ENCODE measurements around the gene SELENOT.

Gene SELENOT, protein sequence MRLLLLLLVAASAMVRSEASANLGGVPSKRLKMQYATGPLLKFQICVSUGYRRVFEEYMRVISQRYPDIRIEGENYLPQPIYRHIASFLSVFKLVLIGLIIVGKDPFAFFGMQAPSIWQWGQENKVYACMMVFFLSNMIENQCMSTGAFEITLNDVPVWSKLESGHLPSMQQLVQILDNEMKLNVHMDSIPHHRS

DNA sequence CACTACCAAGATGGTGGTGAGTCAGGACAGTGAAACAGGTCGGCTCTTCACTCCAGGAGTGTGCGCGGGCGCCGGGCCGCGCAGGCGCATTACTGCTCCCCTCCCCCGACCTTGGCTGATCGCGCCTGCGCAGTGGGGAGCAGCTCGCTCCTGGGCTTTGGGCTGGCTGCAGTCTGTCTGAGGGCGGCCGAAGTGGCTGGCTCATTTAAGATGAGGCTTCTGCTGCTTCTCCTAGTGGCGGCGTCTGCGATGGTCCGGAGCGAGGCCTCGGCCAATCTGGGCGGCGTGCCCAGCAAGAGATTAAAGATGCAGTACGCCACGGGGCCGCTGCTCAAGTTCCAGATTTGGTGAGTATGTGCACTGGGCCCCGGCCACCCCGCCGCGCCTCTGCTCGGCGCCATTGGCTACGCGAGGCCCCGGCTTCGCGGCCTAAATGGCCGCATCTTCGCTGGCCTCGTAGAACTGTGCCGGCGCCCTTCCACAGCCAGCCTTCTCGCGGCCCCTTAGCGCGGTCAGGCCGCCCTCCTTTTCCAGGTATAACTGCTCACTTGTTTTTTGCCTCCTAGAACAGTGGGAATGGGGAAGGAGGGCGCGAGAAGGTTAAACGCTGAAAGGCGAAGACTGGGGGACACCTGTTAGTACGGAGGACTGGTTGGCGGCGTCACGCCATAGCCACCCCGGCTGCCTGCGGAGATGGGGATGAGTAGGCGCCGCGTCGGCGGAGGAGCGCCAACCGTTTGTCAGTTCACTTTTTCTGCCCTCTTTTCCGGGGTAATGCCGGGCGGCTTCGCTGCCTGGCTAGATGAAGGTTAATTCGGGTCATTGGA lies at the start of gene SELENOT:
TSS of gene SELENOT (plus strand) at position 169 of the 827 bp plus-strand sequence. CDS start at position 211, 42 bp downstream.
- H3K4me3 ChIP-seq (ENCODE audit: low read depth, low read length): peak within 1 kb of the TSS; percentile 96
- peak; percentile 89 for DNase-seq (ENCODE audit: low read depth)
- TF ChIP-seq, protein P1, sequence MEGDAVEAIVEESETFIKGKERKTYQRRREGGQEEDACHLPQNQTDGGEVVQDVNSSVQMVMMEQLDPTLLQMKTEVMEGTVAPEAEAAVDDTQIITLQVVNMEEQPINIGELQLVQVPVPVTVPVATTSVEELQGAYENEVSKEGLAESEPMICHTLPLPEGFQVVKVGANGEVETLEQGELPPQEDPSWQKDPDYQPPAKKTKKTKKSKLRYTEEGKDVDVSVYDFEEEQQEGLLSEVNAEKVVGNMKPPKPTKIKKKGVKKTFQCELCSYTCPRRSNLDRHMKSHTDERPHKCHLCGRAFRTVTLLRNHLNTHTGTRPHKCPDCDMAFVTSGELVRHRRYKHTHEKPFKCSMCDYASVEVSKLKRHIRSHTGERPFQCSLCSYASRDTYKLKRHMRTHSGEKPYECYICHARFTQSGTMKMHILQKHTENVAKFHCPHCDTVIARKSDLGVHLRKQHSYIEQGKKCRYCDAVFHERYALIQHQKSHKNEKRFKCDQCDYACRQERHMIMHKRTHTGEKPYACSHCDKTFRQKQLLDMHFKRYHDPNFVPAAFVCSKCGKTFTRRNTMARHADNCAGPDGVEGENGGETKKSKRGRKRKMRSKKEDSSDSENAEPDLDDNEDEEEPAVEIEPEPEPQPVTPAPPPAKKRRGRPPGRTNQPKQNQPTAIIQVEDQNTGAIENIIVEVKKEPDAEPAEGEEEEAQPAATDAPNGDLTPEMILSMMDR (IDR thresholded peaks at IDR 0.05; ENCODE audit: control insufficient read depth, extremely low read depth, insufficient read depth): no peak

DNA sequence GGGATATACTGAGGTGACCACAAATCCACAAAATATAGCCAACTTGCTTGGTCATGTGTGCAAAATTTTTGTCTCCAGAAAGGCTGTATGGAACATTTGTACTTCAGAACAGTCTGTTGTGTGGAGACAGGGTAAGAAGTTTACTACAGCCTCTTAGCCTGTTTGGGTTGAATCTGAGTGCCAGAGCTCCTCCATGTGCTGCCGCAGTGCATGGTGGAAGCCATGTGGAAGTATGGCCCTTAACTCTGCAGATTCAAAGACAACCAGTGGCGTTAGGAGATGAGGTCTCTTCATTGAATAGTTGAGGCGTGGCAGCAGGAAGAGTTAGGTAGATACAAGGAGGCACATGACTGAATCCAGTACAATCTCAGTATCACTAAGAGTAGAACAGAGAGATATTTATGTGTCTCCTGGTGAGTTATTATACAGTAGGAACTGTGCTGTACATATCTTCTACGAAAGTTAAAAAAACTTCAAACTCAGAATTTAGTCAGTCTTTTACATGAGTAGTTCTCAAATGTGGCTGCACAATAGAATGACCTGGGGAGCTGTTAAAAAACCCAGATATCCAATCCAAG lies 47.2 kb upstream of the SELENOT start:
- no peak for DNase-seq (ENCODE audit: low read depth)
- TF ChIP-seq, protein P1 (IDR thresholded peaks at IDR 0.05; ENCODE audit: control insufficient read depth, extremely low read depth, insufficient read depth): no peak

DNA sequence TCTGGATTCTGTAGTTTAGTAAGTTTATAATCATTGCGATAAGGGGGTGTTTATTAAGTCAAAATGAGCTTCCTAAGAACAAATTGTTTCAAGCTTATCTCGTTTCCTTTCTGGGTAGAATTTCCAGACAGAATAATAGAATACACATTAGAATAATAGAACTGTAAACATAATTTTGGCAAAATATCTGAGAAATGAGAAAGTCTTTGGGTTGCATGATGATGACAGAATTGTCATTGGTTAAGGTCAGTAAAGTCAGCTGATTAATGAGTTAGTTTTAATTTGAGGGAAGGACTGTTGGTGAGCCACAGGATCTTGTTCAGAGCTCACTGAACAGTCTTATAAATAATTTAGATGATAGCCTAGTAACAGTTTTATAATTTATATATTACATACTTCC lies 46.3 kb upstream of the SELENOT start:
- DNase-seq (ENCODE audit: low read depth): no peak
- H3K4me3 ChIP-seq (ENCODE audit: low read depth, low read length): no peak overlapping the region
- TF ChIP-seq, protein P1 (IDR thresholded peaks at IDR 0.05; ENCODE audit: control insufficient read depth, extremely low read depth, insufficient read depth): no peak

More for the DNA sequence above, 47.2 kb upstream of the SELENOT start:
- H3K4me3 ChIP-seq (ENCODE audit: low read depth, low read length): no peak overlapping the region

DNA sequence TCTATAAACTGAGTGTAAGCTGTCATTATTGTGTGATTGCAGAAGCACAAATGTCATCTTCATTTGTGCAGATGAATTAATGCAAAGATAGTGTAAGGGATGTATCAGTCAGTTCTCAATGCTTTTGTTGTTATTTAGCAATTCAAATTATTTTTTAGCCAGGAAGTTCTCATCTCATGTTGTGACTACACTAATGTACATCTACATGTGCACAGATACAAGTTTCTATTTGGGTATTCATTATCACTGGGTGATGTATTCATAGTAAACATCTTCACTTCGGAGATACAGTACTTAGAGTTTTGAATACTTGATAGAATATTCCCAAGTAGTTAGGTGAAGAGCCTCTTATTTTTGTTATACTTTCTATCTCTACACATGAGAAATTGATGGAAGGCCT lies 45.4 kb upstream of the SELENOT start:
- DNase-seq (ENCODE audit: low read depth): no peak
- H3K4me3 ChIP-seq (ENCODE audit: low read depth, low read length): no peak overlapping the region
- TF ChIP-seq, protein P1 (IDR thresholded peaks at IDR 0.05; ENCODE audit: control insufficient read depth, extremely low read depth, insufficient read depth): no peak

DNA sequence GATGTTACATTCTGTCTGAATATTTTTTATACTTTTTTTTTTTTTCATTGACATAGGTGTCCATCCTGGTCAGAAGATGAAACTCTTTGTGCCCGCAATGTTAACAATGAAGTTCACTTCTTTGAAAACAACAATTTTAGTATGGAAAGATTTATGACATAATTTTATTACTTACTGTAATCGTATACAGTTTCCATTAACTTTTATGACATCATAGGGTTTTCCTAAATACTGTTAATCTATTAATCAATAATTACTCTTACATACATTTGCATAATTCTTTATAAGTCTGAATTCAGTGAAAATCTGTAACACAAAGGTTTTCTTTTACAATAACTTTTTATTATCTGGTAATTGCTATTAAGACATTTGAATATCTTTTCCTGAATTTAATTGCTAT lies 38.9 kb upstream of the SELENOT start:
- no peak for DNase-seq (ENCODE audit: low read depth)
- TF ChIP-seq, protein P1 (IDR thresholded peaks at IDR 0.05; ENCODE audit: control insufficient read depth, extremely low read depth, insufficient read depth): no peak
- H3K4me3 ChIP-seq (ENCODE audit: low read depth, low read length): no peak overlapping the region

DNA sequence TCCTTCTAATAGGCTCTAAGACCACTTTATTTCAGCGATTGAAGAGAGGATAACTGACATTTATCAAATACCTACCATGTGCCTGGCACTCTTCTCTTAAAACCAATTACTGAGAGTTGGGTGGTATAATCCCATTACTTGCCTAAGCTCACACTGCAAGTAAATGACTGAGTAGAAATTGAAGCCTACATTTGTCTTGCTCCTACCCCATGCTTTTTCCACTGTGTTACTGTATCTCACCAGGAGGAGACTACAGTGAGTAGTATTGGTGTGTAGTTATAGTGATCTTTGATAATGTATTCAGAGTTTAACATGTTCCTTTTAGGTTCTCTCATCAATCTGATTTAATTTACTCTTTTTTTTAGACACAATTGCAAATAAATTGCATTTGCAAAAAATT lies 35.8 kb upstream of the SELENOT start:
- TF ChIP-seq, protein P1 (IDR thresholded peaks at IDR 0.05; ENCODE audit: control insufficient read depth, extremely low read depth, insufficient read depth): no peak
- H3K4me3 ChIP-seq (ENCODE audit: low read depth, low read length): no peak overlapping the region
- no peak for DNase-seq (ENCODE audit: low read depth)

Data from LNCaP clone FGC (cell line).